Muscle layer of duodenum (tissue), 2 donors: ENCODE data around the gene TXNIP.

ENCODE experiments used
- H3K27ac ChIP-seq: one replicate; pipeline ENCODE4 v1.7.0; 2013; ENCODE audit warnings: mild to moderate bottlenecking, low read length
- H3K27me3 ChIP-seq: one replicate; pipeline ENCODE4 v1.7.0; 2013; ENCODE audit warnings: low read depth, mild to moderate bottlenecking, control low read depth, low read length
- H3K36me3 ChIP-seq, 2 donors: one replicate each; pipeline ENCODE4 v1.7.0; 2013; ENCODE audit warnings: low read length in 2 of 2, control low read depth in 1 of 2, mild to moderate bottlenecking in 1 of 2; ENCODE audit not compliant: insufficient read depth in 2 of 2, control insufficient read depth in 1 of 2
- H3K4me1 ChIP-seq, 2 donors: one replicate each; pipeline ENCODE4 v1.7.0; 2013; ENCODE audit warnings: low read length in 2 of 2, mild to moderate bottlenecking in 2 of 2, control low read depth in 1 of 2, moderate library complexity in 1 of 2; ENCODE audit not compliant: insufficient read depth in 2 of 2, control insufficient read depth in 1 of 2
- H3K4me3 ChIP-seq, 2 donors: one replicate each; pipeline ENCODE4 v1.7.0; 2013; ENCODE audit warnings: low read length in 2 of 2, low read depth in 1 of 2, mild to moderate bottlenecking in 1 of 2
- H3K9me3 ChIP-seq, 2 donors: one replicate each; pipeline ENCODE4 v1.7.0; 2013; ENCODE audit warnings: low read length in 2 of 2, control low read depth in 1 of 2, mild to moderate bottlenecking in 1 of 2; ENCODE audit not compliant: control insufficient read depth in 1 of 2
- donor health status: healthy.

Gene TXNIP

DNA sequence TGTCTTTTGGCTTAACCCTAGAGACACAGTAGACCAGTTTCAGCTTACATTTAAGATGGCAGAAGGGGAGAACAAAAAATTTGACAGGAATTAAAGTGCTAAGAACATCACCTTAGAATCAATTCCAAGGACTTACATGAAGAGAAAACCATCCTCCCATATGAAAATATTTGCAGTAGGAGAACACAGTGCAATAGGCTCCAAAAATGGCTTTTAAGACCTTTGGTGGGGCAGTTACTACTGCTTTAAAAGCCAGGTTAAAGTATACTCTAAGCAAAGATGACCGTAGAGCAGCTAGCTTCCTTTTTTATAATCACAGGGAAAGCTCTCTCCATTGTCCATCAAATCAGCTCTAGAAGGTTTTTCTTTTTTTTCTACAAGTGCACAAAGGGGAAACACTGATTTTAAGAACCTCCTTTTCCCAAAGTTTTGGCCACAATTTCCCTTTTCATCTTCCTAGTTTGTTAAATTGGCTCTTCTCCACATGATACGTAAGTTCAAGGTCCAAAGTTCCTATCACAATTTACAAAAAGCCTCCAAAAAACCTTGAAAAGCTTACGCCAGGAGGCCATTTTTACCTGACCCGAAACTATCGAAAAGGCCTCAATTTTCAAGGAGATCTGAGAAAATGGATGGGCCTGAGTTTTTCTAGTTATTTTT, 3.3 kb downstream of the TXNIP start:
- H3K9me3 ChIP-seq, result no peaks in the 10 kb centered on the region
- H3K4me1 ChIP-seq, result peaks cover 11 to 12% of the 10 kb centered on the region in 2 donors
- peak overlapping the region; percentile 99 for H3K27ac ChIP-seq
- peak overlapping the region; percentile 99 to 100 for H3K4me3 ChIP-seq
- peaks cover 30% of the 10 kb centered on the region in 2 donors for H3K36me3 ChIP-seq
- no peaks in the 10 kb centered on the region for H3K27me3 ChIP-seq

- H3K4me3 ChIP-seq, result peak overlapping the region; percentile 99 to 100
- peak overlapping the region; percentile 99 for H3K27ac ChIP-seq
- peaks cover 30% of the 10 kb centered on the region in 2 donors for H3K36me3 ChIP-seq
- no peaks in the 10 kb centered on the region for H3K27me3 ChIP-seq
- H3K9me3 ChIP-seq, result no peaks in the 10 kb centered on the region
- H3K4me1 ChIP-seq, result peaks cover 8 to 10% of the 10 kb centered on the region in 2 donors
These were observed 3.9 kb downstream of the TXNIP start for GRCh38 chr1:145992502-145992936.

- H3K27me3 ChIP-seq, result no peaks in the 10 kb centered on the region
- peaks cover 30% of the 10 kb centered on the region in 2 donors for H3K36me3 ChIP-seq
- peaks cover 8 to 10% of the 10 kb centered on the region in 2 donors for H3K4me1 ChIP-seq
- no peaks in the 10 kb centered on the region for H3K9me3 ChIP-seq
- peak overlapping the region; percentile 99 for H3K27ac ChIP-seq
- peak overlapping the region; percentile 99 to 100 for H3K4me3 ChIP-seq
These were observed 4.5 kb downstream of the TXNIP start for GRCh38 chr1:145991735-145992412.

DNA sequence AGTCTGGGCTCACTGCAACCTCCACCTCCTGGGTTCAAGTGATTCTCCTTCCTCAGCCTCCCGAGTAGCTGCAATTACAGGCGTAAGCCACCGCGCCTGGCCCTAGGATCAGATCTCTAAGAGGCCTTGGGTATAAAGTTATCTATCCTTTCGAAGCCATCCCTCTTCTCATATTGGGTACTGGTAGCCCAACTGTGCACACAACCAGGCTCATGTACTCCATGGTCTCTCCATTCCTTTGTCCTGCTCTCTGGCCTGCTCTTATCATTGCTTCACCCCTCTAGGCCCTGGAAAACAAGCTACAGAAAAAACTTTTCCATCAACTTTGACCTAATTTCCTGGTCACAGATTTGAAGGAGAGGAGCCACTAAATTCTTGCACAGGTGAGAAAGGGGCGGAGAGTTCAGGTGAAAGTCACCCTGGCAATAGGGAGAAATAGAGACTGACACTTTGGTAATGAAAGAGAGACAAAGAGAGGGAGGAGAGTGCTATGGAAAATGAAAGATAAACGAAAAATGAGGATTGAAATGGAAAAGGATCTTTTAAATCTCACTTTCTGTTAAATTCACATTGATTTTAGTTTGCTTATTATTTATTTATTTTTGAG, 6.0 kb downstream of the TXNIP start:
- no peak overlapping the region for H3K4me3 ChIP-seq

DNA sequence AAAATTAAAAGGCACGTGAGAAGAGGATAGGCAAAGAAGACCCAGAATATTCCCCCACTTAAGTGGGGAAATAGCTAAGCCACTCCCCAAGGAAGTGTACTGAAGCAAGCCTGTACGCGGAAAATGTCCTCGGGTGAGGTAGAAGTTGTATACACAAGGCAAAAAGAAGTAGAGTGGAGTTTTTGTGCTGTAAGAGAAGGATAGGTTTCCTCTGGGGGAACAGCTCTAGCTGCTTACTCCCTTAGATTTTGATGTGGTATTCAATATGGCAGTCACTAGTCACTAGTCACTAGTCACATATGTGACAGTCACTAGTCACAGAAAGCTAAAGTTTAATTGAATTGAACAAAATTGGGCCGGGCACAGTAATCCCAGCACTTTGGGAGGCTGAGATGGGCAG, 7.6 kb downstream of the TXNIP start:
- H3K9me3 ChIP-seq, result no peaks in the 10 kb centered on the region
- no peak overlapping the region for H3K27ac ChIP-seq
- H3K4me1 ChIP-seq, result peaks cover 20 to 37% of the 10 kb centered on the region in 2 donors
- peaks cover 14 to 15% of the 10 kb centered on the region in 2 donors for H3K36me3 ChIP-seq
- no peak overlapping the region for H3K4me3 ChIP-seq
- H3K27me3 ChIP-seq, result no peaks in the 10 kb centered on the region

More for the DNA sequence above, 6.0 kb downstream of the TXNIP start:
- peak overlapping the region; percentile 6 for H3K27ac ChIP-seq
- H3K36me3 ChIP-seq, result peaks cover 30% of the 10 kb centered on the region in 2 donors
- peaks cover 9 to 23% of the 10 kb centered on the region in 2 donors for H3K4me1 ChIP-seq
- H3K9me3 ChIP-seq, result no peaks in the 10 kb centered on the region
- H3K27me3 ChIP-seq, result no peaks in the 10 kb centered on the region

GRCh38 chr1:145987926-145988325, 8.5 kb downstream of the TXNIP start:
- no peaks in the 10 kb centered on the region for H3K9me3 ChIP-seq
- H3K4me3 ChIP-seq, result no peak overlapping the region
- peaks cover 6% of the 10 kb centered on the region in 2 donors for H3K36me3 ChIP-seq
- no peaks in the 10 kb centered on the region for H3K27me3 ChIP-seq
- H3K4me1 ChIP-seq, result peaks cover 22 to 40% of the 10 kb centered on the region in 2 donors
- no peak overlapping the region for H3K27ac ChIP-seq

DNA sequence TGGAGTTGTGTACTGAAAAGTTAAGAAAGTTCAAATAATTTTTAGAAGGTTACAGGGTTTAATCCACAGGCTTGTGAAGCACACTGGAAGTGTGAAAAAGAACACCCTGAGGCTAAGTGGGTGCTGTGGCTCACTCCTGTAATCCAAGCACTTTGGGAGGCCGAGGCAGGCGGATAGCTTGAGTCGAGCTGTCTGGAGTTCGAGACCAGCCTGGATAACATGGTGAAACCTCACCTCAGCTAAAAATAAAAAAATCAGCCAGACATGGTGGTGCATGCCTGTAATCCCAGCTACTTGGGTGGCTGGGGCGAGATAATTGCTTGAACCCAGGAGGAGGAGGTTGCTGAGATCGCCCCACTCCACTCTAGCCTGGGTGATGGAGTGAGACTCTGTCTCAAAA, 9.8 kb downstream of the TXNIP start:
- peak overlapping the region in 1 of 2 donors; percentile 47 for H3K4me3 ChIP-seq
- peak overlapping the region; percentile 75 for H3K27ac ChIP-seq
- no peaks in the 10 kb centered on the region for H3K9me3 ChIP-seq
- no peaks in the 10 kb centered on the region for H3K36me3 ChIP-seq
- H3K27me3 ChIP-seq, result no peaks in the 10 kb centered on the region
- peaks cover 25 to 36% of the 10 kb centered on the region in 2 donors for H3K4me1 ChIP-seq

- Histone ChIP-seq H3K27ac (peak overlapping the region; percentile 88), H3K36me3 (no peaks in the 10 kb centered on the region), H3K9me3 (no peaks in the 10 kb centered on the region), H3K4me3 (peak overlapping the region; percentile 30 to 47), H3K27me3 (no peaks in the 10 kb centered on the region), H3K4me1 (peaks cover 26 to 42% of the 10 kb centered on the region in 2 donors)
These were observed 10.6 kb downstream of the TXNIP start for GRCh38 chr1:145985502-145986439.

- Histone ChIP-seq H3K4me3 (peak overlapping the region; percentile 19 to 45), H3K36me3 (no peaks in the 10 kb centered on the region), H3K27ac (peak overlapping the region; percentile 88), H3K4me1 (peaks cover 32 to 42% of the 10 kb centered on the region in 2 donors), H3K27me3 (no peaks in the 10 kb centered on the region), H3K9me3 (no peaks in the 10 kb centered on the region)
These were observed 11.3 kb downstream of the TXNIP start for GRCh38 chr1:145985129-145985501.

- Histone ChIP-seq H3K27me3 (no peaks in the 10 kb centered on the region), H3K36me3 (peaks cover 0 to under 1% of the 10 kb centered on the region in 2 donors), H3K27ac (peak overlapping the region; percentile 92), H3K4me3 (peak overlapping the region; percentile 8 to 45), H3K9me3 (no peaks in the 10 kb centered on the region), H3K4me1 (peaks cover 39 to 42% of the 10 kb centered on the region in 2 donors)
These were observed 12.2 kb downstream of the TXNIP start for GRCh38 chr1:145983960-145984830.
